ENCODE data around the gene TADA3. TPM values are rescaled to one million over a fixed set of nuclear protein-coding genes. Genes with fewer than 3 reads are reported as not detected.

TADA3 gene
- total and polyA plus RNA-seq, 2 experiments from 2014 or later = 29.1 to 61.7 TPM

GRCh38 chr3:9810433-9810770, 18.1 kb upstream of the TADA3 start (continued):
- TF ChIP-seq ZNF462 (CRISPR knock-in tag; IDR thresholded peaks at IDR 0.05) = no peak
- TF ChIP-seq ETS1 (IDR thresholded peaks at IDR 0.05) = no peak
- TF ChIP-seq EZH2phosphoT487 (IDR thresholded peaks at IDR 0.05; ENCODE audit: unreplicated experiment) = no peak
- no peak for TF ChIP-seq CREB1 (CRISPR knock-in tag; IDR thresholded peaks at IDR 0.05; ENCODE audit: low read depth)
- no peak for TF ChIP-seq POLR2AphosphoS5 (IDR thresholded peaks at IDR 0.05; ENCODE audit: low read depth)
- TF ChIP-seq JUNB (IDR thresholded peaks at IDR 0.05; ENCODE audit: unreplicated experiment) = no peak
- TF ChIP-seq CTCF (conservative IDR thresholded peaks at IDR 0.05; ENCODE audit: low read depth in 2 of 2) = no peak
- no peak for TF ChIP-seq EZH2 (IDR thresholded peaks at IDR 0.05; ENCODE audit: low read depth, unreplicated experiment)
- no peak for TF ChIP-seq ZNF114 (CRISPR knock-in tag; IDR thresholded peaks at IDR 0.05)

Measured in GM23338 (cell line).